HG03280 (cell line): ENCODE measurements around the gene ELMO1.

ENCODE experiments used
- ATAC-seq: cut with Tn5 transposase; IDR thresholded peaks from one replicate; pipeline ENCODE4 v1.9.1; 2021; ENCODE audit warnings: mild to moderate bottlenecking, moderate library complexity; ENCODE audit not compliant: unreplicated experiment

ELMO1 gene

DNA sequence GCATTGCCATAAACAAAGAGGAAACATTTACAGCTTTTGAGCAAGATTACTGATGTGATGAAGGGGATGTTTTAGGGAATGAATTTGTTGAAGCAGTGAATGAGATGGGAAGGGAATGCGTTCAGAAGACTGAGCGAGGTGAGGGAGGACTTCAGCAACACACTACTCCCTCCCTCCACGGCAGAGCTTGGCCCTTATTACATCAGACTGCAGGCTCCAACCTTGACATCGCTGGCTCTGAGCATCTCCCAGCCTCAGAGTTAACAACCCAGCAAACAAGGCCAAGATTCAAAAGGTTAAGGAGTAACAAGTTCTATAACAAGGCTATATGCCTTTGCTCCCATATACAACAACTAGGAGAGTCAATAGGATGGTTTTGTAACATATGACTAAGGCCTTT is 164.4 kb downstream of the ELMO1 start:
- ATAC-seq = no peak

DNA sequence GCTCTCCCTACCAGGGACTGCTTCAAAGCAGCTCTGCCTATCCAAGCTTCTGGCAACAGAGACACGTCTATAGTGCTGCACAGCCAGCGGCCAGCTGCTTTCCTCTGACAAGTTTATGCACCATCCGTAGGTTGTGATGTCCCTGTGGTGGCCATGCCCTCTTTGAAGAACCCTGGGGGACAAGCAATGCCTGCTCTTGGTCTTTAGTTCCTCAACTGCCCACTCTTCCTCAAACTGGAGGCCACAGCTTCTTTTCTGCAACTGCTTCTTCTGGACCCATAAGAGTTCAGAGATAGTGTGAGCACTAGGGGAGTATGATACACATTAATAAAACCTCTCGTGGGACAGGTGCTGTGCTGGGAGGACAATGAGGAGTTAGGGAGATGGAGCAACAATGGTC is 164.9 kb downstream of the ELMO1 start:
- no peak for ATAC-seq

DNA sequence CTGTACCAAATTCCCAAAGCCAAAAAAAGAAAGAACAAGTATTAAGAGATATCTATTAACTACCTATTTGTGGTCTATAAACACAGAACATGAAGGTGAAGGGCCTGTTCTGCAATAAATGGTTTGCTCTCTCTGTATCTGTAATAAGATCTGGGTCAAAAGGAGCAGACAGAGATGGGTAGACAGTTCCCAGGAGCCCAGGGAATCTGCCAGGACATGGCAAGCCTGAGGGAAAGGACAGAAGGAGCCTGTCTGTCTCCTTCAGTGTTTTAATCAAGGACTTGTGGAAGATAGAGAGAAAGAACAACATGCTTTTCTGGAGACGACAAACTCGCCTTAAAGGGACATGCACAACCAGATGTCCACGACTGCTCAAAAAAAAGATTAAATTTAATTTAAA is 165.7 kb downstream of the ELMO1 start:
- ATAC-seq = no peak

GRCh38 chr7:37282093-37282444 is 166.6 kb downstream of the ELMO1 start:
- ATAC-seq = no peak

DNA sequence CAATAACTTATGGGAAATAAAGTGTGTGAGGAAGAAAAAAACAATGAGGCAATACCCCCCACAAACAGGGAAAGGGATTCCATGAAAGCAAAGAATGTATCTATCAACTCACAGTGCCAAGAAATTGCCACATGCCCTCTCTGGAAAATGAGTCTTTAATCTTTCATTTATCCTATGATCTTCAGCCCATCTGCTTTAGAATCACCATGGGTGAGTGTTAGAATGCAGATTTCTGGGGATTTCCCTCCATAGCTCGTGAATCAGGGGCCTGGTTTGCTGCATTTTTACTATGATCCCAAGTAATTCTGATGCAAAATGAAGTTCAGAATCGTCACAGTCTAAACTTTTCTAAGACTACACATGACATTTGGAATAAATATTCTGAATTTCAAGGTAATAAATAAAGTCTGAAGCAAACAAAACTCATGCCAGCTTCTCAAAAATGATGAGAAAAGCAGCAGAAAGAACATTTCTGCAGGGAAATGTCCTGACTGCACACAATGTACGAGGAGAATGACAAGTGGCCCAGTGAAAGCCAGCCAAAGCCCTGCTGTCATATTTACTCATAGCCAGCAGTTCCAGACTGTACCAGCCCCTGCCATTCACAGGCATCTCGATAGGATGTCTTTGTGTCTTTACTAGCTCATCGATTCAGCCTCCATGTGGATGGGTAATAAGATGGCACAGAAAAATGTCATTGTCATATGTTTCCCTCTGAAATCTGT is 167.1 kb downstream of the ELMO1 start:
- ATAC-seq = no peak

DNA sequence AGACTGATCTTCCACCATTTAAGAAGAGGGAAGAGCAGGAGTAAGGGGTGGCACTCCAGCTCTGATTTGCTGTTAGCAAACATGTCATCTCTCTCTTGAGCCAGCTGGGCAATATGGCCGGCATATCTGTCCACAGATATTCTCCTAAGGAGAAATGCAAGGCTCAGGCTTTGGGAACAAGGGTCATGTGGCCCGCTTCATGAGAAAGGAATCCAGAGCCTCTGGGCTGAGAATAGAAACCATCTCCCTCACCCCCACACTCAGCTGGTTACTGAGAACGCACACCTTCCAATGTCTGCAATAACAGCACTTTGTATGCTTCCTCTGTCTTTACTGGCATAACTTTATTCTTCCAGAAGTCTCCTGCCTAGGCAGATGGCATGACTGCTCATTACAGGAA is 171.2 kb downstream of the ELMO1 start:
- ATAC-seq = no peak

DNA sequence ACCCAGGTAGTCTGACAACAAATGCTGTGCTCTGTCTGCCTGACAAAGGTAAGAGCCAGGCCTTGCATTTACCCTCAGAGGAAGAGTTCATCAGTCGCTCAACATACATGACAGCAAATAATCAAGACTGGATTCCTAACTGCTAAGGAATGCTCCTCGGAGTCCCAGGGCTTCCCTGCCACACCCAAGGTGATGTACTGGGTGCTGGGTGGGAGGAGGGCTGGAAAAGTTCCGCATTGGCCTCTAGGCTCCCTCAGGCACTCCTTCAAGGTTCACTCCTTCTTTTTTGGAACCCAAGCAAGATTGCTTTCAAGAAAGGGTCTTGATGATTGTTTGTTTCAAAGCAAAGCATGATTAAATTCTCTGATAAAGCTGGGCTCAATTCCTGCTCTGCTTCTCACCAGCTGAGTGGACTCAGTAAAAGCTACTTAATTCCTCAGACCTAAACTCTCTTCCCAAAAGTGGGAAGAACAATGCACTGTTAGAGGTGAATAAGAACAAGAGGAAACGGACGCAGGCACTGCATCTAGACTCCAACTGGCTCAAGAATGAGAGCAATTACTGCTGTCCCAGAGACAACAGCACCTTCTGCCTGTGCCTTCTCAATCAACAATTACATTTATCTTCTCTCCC is 173.5 kb downstream of the ELMO1 start:
- ATAC-seq = no peak

- no peak for ATAC-seq
These were observed 174.8 kb downstream of the ELMO1 start for GRCh38 chr7:37273891-37274290.

- ATAC-seq = no peak
These were observed 178.8 kb downstream of the ELMO1 start for GRCh38 chr7:37269711-37270508.

DNA sequence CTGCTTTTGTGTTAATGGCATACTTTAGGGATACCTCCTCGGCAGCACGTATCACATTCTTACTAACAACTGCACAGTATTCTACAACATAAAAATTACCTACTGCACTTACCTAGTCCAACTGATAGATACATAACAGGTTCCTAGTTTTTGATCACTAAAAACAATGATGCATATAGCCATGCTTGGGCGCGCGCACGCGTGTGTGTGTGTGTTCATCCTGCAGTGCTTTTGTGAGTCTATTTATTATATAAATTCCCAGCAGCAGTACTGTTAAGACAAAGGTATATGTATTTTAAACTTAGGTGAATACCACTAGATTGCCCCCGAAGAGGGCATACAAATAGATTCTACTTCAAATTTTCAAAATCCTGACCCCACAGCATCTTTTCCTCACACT is 181.4 kb downstream of the ELMO1 start:
- ATAC-seq = no peak

DNA sequence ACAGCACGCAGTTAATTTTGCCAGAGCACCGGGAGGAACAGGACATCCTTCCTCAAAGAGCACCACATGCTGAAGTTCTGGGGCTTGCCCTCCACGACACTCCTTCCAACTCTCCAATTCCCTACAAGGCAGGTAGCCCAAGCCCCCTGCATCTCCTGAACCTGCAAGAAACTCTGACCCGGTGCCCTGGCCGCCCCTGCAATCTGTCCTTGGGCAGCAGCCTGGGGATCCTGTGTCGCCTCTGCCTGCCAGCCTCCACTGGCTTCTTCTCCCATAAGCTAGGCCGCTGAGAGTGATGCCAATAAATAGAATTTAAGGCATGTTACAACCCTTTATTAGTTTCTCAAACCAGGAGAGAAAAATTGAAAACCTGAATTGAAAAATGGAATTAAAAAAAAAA is 182.8 kb downstream of the ELMO1 start:
- ATAC-seq = no peak

- ATAC-seq = no peak
These were observed 183.7 kb downstream of the ELMO1 start for GRCh38 chr7:37265006-37265405.

DNA sequence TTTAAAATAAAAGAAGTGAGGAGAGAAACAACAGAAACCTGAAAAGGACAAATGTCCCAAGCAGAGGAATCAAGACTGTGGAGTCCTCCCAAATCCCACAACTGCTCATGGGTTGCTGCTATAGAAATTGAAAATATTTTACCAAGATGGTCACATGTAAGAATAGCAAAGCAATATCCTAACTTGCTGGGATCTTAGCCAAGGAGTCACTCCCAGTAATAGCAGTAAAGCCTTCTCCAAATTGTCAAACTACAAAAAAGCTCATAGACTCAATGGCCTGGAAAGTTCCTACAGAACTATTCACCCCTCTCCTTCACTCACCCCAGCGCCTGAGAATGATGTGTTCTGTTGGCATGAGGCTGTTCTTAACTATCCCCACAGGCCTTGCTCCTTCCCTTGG is 186.5 kb downstream of the ELMO1 start:
- ATAC-seq = no peak

DNA sequence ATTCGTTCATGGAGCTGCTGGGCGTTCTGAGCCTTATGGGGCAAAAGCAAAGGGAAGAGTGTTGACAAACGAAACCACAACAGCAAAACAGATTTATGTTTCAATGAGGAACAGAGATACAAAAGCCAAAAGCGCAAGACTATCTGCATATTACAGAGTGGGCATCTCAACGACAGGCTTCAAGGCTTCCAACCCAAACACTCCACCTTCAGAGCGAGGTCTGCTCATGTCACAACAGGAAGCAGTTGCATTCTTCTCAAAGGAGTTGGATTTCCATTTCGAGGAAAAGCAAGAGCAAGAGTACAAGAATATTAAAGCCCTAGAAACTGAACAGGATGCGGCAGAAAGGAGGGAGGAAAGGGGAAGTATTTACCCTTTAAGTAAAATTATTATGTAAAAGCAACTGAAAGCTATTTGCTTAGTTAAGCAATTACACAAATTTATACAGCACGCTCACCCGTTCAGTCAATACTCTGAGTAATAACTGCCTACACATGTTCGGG is 189.3 kb downstream of the ELMO1 start:
- no peak for ATAC-seq

DNA sequence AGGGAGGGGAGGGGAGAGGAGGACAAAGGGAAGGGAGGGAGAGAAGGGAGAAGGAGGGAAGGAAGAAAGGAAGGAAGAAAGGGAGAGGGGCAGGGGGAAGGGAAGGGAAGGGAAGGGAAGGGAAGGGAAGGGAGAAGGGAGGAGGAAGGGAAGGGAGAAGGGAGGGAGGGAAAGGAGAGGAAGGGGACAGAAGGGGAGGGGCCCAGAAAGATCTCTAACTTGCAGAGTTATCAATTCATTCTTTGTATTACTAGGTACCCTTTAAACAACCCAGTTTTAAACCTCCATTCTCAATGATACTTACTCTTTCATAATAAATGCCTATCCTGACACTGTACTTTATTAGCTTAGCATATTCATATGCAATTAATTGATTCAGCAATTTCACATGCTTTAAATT is 192.0 kb downstream of the ELMO1 start:
- ATAC-seq = no peak

DNA sequence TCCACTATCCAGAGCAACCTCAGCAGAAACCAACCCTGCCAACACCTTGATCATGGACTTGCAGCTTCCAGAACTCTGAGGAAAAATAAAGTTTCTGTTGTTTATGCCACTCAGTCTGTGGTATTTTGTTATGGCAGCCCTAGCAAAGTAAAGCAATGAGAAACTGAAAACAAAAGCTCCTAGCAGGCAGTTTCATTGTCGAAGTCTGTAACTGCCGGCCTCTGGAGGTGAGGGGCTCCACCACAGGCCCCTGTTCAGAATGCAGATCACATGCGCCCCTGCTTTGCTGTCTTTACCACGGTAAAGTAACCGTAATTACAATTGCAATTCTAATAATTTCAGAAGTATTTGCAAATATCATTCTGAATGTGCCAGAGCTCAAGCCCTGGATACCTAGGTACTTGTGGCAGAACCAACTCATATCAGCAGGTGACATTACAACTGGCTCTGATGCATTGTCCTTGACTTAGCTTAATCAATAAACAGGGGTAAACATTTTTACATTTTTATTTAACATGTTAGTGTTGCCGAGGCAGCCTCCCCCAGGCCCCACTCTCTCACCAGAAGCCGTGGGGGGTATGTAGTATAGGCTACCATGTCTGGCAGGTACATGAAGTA is 193.2 kb downstream of the ELMO1 start:
- ATAC-seq = no peak

- ATAC-seq = no peak
These were observed 197.4 kb downstream of the ELMO1 start for GRCh38 chr7:37251222-37251621.

DNA sequence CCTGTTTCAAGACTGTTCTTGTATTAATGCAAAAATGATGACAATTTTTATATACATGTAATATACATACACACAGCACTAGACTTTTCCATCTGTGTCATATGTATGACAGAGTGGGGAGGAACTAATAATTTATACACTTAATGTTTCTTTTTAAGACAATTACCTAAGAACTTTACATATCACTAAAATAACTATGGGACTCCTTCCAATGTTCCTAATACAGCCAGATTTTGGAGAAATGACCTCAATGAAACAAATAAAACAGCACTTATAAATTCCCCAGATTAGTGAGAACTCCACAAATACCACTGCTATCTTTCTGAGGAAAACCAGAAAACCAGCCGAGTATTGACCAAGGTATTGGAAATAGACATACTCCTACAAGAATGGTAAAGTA is 199.4 kb downstream of the ELMO1 start:
- ATAC-seq = no peak

DNA sequence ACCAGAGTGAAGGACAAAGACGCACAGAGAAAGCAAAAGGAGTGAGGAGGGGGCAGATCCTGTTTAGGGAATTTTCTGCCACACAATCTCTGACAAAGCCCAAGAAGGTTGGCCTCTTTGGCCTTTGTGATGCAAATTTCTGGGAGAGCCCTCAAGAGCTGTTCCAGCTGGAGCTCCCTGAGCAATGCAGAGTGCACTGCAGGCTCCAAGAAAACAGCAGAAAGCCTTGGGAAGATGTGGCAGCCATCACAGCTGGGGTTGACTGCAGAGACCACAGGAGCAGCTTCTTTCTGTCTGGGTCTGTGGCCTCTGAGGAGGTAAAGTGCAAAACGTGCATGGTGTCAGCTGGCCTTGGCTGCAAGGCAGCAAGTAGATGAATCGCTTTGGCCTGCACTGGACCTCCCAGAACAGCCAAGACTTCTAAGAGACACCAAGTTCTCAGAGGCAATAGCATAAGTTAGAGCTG is 200.2 kb downstream of the ELMO1 start:
- ATAC-seq = no peak

DNA sequence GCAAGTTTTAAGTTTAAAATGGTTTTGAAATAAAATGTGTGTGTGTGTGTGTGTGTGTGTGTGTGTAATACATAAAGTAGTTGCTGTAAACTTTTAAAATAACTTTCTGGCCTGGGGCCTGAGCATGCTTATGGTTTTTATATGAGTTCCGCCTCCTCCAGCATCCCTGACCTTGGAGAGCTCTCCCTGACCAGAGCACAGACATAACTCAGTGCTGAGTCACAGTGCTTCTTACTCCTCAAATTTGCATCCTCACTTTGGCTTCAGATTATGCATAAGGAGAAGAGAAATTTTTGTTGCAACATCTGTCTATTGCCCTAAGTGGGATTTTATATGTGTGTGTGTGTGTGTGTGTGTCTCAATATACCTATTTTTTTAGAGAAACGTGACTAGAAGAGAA is 200.8 kb downstream of the ELMO1 start:
- ATAC-seq = no peak

- ATAC-seq = no peak
These were observed 203.1 kb downstream of the ELMO1 start for GRCh38 chr7:37245590-37245989.
